ENCODE data around the gene ZFYVE28.

Gene ZFYVE28

DNA sequence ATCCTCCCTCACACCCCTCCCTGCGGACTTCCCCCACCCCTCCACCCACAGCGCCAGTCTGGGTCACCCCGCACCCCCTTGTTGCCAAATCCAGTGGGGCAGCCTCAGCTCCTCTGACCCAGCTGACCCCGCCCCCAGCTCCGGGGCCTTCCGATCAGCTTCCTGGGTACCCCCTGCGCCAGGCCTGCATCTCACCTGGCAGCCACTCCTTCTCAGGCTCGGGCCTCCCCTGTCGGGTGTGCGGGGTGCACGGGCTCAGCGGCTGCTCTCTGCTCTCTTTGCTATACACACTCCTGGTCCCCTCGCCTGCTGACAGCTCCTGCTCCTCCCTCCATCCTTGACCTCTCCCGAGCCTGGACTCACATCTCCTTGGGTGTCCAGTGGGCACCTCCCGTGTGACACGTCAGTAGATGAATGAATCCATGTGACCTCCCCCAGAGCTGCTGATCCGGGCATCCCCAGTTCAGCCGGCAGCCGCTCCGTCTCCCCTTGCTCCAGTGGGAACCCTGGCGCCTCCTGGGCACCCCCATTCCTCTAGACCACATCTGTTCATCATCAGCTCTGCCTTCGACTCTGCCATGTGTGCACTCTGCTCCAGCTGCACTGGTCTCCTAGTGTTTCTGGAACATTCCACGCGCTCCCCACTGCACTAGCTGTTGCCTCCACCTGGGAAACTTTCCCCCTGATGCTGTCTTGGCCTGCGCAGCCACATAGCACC, 10.2 kb upstream of the ZFYVE28 start:
- no peak for DNase-seq (ENCODE audit: low read depth in 2 of 2)

DNA sequence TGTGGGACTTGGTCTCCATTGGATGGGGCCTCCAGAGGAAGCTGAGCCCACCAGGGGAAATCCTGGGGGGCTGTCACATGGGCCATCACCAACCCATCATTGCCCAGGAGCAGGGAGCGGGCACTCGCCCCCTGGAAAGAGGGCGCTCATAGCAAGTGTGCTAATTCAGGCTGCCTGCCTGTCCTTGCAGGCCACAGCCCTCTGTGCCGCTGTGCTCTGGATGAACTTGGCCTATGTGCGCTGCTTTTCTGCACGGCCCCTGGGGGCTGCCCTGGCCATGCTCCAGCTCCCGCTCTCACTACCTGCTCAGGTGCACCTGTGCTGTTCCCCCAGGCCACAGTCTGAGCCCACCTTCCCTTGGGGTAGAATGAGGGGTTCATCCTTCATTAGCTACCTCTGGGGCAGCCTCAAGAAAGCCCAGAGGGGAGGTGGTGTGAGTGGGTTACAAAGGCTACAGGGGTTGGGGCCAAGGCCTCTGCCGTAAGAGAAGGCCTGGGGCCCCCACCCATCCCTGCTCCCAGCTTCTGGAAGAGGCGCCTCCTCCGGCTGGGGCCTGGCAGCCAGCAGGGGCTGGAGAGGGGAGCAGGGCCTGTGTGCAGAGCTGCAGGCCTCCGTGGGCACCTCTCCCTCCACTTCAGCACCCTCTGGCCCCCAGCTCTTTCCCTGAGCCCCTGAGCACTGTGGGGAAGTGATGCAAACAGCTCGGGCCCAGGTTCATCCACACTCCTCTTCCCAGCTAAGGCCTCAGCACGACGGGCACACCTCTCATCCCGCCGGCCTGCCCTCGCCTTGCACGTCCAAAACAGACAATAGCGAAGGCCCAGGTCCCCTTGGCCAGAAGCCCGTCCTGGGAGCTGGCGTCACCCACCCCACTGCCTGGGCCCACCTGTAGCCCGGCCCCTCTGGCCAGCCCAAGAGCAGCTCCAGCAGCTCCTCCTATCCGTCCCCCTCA, 9.2 kb upstream of the ZFYVE28 start:
- DNase-seq (ENCODE audit: low read depth in 2 of 2), result no peak

DNA sequence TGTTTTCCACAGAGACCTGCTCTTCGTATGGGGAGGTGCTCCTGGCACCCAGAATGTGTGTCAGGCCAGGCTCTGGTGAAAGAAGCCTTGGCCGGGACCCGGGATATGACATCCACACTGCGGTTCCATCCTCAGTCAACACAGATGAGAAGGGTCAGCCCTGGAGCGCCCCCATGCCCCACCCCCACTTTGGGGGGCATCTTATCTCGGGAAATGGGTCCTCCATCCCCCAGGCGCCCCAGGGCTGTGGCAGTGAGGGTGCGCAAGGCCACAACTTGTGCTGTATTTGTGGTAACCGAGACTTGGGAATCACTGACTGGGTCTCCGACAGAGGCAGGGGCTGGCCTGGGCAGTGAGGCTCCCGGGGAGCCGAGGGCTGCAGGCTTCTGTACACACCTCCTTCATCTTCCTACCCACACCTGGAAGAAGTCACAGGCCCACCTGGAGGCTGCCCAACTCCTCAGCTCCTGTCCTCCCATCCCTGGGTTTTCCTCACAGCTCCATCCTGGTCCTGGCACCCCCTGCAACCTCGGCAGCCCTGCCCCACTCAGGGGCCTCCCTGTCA, 8.3 kb upstream of the ZFYVE28 start:
- no peak for DNase-seq (ENCODE audit: low read depth in 2 of 2)

DNA sequence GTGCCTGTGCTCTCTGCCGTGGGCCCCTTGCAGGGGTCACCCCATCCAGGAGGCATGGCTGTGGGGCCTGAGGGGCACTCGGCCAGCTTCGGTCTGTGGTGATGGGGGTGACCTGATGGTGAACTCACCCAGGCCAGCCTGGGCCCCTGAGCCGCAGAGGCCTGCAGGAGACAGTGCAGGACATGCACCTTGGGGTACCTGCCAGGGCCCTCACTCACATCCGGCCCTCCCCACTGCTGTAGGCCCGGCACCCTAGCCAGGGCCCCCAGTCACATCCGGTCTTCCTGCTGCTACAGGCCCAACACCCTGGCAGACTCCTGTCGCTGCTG, 7.6 kb upstream of the ZFYVE28 start:
- no peak for DNase-seq (ENCODE audit: low read depth in 2 of 2)

DNA sequence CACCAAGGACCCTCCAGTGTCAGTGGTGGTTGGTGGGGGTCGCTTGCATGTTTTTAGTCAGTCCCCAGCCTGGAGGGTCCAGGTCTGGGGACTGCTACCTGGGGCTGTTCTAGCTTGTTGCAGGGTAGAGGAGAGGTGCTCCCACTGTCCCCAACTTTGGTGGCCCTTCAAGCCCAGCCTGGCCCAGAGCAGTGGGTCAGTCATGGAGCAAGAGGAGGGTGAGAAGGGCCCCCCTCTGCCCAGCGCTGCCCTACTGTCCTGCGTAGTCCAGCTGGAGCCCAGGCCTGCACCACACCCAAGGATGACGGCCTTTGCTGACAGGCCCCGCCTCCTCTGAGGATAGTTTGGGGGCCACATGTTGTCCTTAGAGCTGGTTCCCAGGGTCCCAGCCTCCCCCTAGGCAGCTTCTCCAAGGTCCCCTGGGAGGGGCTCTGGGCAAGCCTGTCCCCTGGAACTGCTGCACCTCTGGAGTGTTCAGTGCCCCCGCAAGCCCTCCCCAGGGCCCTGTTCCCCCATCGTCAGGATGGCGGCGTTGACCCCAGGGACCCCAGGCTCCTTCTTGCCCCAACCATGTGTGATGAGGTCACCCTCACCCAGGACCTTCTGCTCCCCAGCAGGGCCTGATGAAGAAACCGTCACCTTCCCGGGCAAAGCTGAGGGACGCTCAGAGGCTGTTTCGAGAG, 7.1 kb upstream of the ZFYVE28 start:
- DNase-seq (ENCODE audit: low read depth in 2 of 2), result no peak

DNA sequence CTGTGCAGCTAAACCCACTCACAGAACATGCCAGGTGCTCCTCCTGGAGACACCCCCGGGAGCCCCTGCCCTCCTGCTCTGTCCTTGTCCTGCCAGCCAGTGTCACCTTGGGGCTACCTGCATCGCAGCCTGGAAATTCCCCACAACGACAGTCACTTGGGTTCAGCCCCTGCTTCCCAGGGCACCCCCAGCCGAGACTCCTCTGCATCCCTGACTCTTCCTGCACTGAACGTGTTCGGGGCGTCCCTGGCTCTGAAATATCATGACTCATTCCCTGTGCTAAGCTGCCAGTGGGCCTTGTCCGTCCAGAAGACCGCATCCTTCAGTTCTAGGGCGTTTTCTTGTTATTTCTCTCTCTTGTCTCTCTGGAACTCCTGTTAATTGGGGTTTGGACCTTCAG, 6.1 kb upstream of the ZFYVE28 start:
- no peak for DNase-seq (ENCODE audit: low read depth in 2 of 2)

DNA sequence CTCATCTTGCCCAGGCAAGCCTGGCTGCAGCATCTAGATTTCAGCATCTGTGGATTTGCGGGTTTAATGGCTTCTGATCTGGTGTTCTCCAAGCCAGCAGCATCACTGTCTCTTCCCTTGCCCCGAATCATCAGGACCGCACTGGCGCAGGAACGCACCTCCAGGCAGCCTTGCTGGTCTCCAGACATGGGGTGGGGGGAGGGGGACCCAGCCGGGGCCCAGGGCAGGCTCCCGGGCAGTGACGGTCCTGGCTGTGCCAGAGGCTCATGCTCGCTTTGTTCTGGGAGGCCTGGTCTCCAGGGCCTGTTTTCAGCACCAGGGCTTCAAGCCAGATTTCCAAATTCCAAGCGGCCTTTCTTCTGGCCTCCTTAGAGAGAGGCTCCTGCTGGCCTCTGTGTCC, 5.2 kb upstream of the ZFYVE28 start:
- DNase-seq (ENCODE audit: low read depth in 2 of 2), result no peak

DNA sequence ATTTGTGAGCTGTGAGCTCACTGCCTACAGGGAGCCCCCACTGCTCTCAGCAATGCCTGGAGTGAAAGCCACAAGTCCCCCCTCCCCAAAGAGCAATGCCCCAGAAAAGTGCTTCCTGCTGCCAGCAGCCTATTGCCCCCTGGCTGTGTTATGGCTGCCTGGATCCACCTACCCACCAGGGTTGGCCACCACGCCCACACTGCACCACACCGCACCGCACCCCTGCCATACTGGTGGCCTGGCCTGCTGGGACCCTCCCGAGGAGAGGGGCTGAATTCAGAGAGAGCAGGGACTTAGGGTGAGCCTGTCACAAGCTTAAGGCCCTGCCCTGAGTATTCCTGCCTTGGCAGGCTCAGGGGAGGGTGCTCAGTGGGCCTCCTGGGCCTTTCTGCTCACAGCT, 4.6 kb upstream of the ZFYVE28 start:
- DNase-seq (ENCODE audit: low read depth in 2 of 2), result no peak

DNA sequence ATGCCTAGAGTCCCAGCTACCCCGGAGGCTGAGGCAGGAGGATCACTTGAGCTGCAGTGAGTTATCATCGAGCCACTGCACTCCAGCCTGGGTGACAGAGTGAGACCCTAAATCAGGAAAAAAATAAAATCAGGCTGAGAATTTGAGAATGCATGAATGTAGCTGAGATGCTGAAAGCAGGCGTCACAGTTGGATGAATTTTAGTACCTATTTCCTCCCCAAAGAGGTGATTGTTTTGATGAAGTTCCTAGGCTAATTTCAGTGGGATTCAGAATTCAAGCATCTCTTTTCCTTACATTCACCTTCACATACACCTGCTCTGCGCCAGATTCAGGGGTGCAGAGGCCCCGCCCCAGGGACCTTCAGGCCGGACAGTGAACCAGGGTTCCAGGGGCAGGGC, 3.5 kb upstream of the ZFYVE28 start:
- no peak for DNase-seq (ENCODE audit: low read depth in 2 of 2)

DNA sequence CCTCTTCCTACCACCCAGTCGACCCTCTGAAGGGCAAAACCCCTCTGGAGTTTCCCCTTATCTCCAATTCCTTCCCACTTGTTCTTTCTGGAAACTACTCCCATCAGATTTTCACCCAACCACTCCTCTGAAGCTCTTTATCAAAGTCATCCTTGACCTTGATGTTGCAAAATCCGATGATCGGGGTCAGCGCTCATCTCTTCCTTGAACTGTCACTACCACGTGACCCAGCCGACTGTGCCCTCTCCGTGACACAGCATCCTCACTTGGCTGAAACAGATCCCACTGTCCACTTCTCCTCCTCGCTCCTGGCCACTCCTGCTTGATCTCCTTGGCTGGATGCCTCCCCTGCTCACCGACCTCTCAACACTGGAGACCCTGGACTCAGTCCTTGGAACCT, 1.4 kb upstream of the ZFYVE28 start:
- no peak for DNase-seq (ENCODE audit: low read depth in 2 of 2)

DNA sequence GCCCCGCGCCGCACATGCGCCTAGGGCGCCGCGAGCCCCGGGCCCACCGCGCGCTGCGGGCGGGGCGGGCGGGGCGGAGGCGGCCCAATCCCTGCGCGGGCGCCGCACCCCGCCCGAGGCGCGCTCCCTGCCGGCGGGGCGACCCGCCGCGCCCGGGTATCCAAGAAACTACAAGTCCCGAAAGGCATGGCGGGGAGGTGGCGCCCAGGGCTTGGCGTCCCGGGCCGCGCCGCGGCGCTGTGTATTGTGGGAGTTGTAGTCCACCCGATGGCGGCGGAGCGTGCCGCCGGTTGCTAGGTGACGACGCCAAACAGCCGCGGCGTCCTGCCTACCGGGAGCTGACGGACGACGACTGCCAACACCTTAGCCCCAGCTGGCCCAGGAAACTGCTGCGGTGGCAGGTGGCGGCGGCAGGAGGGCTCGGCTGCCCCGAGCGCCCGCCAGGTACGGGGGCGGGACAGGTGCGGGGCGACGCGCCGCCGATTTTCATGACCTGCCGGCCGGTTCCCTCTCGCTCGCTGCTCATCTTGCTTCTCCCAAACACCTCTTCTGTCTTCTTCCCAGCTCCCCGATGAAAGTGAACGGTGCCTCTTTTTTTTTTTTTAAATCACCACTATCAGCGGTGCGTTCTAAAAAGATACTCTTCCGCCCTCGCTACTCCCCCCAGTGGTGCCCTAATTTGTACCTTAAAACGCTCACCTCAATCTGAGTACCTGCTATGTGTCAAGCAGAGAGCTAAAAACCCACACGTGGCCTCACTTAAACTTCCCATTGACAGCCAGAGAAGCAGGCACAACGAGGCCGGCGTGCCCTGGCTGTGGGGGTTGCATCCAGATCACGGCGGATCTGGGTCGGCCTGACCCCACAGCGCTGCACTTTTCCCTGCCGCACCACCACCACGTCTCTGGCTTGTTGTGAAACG, 466 bp upstream of the ZFYVE28 start, which contains the start of gene CFAP99:
Gene CFAP99 (plus strand): TSS at position 306 of the 922 bp plus-strand sequence.
- peak; percentile 95 to 98 for DNase-seq (ENCODE audit: low read depth in 2 of 2)

DNA sequence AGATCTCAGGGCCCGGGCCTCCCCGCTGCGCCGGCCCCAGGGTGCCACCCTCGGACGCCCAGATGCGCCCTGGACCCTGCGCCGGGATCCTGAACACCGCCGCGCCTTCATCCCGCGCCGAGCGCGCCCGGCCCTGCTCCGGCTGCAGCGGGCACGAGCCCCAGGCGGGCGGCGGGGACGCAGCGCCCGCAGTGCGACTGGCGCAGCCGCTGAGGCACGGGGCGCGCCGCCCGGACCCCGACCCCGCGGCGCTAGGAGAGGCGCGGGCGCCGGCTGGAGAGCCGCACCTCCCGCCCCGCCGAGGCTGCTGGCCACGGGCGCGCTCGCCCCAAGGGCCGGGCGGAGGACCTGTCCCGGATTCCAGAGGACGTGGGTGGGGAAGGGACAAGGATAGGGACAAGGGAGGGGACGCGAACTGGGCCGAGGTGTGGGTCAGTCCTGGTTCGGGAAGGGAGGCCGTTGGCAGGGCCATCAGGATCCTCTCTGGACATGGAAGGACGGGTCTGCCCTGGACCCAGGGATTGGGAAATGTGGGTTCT, 1.1 kb downstream of the ZFYVE28 start:
- DNase-seq (ENCODE audit: low read depth in 2 of 2), result no peak

DNA sequence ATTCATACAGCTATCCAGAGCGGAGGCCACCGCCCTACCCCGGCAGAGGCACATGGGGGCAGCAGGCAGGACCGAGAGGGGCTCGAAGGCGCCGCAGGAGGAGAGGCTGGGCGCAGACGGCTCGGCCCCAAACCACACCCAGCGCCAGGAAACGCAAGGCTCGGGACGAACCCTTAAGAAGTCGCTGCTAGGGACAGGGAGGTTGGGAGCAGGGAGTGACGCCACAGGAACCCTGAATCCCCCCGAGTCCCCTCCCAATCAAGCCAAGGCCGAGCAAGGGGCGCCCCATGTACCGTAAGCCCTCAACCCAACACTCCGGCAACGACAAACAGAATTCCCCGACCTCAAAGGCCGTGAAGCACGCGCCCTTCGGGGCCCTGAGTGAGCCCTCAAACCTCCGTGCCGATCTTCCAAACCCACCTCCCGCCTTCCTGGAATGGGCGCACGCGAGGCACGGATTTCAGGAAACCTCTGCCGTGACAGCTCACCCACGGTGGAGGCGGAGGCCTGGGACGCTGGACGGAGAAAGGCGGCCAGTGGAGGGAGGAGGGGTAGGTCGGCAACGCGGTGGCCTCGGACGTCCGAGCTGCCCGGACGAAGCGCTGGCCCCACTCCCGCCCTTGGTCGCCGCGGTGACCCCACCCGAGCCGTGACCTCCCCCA, 1.8 kb downstream of the ZFYVE28 start:
- no peak for DNase-seq (ENCODE audit: low read depth in 2 of 2)

DNA sequence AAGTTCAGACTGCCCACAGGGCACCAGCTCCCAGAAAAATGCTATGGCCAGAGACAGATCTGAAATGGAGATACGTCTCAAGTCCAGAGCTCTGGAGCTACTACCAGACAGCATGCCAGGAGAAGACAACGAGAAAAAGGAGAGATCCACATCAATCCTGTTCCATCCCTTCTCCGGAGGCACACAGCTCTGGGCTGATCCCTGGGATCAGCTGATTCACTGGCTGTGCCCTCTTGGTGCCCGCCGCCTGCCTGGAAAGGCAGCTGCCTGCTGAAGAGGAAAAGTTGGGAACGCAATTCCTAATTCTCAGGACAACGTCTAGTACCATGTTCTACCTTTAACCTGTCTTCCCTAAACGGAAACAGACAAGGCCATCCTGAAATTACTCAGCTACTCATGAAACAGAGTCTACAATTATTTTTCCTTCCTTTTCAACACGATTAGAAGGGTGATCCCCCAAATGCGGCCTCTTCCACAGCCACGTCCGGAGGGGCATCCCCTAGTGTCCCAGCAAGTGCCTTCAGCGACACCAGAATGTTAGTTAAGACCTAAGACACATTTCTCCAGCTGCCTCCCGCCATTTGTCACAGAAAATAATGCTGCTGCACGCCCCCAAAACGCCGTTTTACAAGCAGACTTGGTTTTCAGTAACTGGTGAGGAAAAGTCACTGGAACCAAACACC, 2.4 kb downstream of the ZFYVE28 start:
- DNase-seq (ENCODE audit: low read depth in 2 of 2), result no peak

DNA sequence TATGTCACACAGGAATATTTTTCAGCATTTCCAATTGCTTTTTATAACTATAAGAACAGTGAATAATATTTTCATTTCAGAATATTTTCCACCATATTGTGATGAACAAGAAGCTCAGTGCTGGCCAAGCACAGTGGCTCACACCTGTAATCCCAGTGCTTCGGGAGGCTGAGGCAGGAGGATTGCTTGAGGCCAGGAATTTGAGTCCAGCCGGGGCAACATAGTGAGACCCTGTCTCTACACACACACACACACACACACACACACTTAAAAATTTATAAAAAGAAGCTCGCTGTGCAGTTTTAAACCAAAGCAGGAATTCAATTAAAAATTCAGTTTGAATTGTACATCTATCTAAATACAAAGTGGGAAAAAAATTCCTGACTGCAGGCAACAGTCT, 3.2 kb downstream of the ZFYVE28 start:
- no peak for DNase-seq (ENCODE audit: low read depth in 2 of 2)

DNA sequence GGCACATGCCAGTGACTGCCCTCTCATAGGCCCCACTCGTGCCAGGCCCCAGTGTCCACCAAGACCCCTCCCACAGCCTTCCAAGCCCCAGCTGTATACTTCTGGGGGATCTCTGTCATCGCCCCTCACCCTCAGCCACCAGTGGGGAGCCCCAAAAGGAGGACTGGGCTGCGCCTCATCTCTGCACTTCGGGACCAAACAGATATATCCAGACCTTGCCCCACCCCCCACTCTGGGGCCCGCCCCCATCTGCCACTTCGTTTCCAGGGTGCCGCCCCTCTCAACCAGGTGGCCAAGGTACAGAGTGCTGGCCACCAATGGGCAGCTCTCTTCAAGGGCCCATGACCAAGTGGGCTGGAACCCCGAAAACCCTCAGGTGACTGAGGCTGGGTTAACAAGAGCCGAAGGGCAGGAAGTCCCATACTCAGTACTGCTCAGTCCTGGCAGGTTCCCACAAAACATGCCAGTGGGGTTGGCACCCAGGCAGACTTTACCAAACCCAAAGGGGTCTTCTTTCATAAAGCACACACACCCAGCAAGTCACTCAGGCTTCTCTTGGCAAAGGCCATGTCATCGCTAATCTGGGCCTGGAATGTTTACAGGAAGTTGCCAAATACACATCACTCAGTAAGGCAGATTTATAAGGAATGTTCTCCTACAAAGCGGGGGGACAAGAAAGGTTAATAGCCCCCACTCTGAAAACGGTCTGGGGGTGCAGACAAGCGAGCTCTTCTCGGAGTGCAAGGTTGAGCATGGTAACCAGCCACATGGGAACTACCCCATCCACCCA, 4.4 kb downstream of the ZFYVE28 start:
- DNase-seq (ENCODE audit: low read depth in 2 of 2), result no peak

DNA sequence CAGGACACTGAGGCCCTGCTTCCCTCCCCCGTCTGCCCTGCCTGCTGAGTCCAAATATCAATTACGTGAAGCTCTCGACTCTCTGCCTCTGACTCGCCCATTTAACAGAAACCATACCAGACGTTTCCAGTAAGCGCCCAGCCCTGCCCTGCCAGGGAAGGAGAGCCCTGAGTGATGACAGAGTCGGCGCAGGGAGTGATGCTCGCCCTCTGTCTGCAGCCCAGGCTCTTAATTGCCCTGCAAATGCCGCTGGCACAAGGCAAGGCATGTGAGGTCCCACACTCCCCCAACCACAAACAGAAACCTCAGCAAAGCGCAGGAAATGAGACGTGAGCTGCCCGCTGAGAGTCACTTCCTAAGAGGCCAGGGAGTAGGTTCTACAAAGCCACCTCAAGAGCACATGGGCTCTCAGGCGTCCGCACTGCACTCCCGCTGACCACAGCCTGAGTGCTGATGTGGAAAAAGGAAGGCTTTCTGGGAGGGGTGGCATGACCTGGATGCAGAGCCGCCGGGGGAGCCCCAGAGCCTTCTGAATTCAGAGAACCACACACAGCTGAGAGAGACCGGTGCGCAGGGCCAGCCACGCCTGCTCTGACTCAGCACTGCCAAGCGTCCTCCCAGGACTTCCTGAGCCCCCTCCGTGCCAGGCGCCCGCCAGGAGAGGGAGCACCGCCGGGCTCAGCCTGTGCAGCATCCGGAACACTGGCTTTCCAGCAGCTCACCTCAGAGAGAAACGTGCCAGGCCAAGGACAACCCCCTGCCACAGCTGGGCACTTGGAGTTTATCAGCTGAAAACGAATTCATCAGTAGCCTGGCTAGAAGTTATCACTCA, 5.3 kb downstream of the ZFYVE28 start:
- DNase-seq (ENCODE audit: low read depth in 2 of 2), result peak; percentile 82

DNA sequence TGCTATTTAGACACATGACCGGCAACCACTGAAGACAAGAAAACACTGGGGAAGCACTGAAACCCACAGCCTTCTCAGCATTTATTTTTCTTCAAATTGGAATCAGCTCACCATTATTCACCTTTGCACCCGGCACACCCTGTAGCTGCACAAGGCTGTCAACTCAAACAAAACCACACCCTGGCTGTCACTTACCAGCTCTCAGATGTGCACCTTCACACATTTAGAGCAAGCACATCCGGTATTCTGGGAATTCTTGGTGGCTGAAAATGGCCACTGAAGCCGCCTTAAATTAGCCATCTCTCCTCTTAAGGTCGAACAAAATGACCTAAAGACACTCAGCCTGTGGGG, 5.9 kb downstream of the ZFYVE28 start:
- peak; percentile 55 to 57 for DNase-seq (ENCODE audit: low read depth in 2 of 2)
